Measurements from ENCODE around the gene PDLIM4. TPM values are rescaled to one million over a fixed set of nuclear protein-coding genes. Genes with fewer than 3 reads are reported as not detected.
A peak's percentile ranks its signal among the peaks of the same experiment; 100 is the strongest.

Gene PDLIM4
- total and polyA plus RNA-seq, 8 donors, result 7.7 to 13.5 (median 10.2) TPM

DNA sequence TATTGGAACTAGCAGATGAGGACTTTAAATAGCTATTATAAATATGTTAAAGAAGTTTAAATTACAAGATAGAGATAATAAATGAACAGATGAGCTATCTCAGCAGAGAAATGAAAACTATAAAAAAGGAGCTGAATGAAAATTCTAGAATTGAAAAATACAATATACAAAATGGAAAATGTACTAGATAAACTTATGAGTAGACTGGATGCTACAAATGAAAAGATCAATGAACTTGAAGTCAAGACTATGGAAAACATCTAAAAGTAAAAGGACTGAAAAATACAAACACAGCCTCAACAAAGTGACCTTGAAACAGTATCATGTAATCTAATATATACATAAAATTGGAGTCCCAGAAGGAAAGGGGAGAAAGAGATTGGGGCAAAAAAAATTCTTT is 10.7 kb upstream of the PDLIM4 start:
- Histone ChIP-seq H3K36me3 (no peaks in the 10 kb centered on the region), H3K27me3 (no peaks in the 10 kb centered on the region), H3K27ac (no peak overlapping the region), H3K9me3 (peaks cover 0 to 23% of the 10 kb centered on the region in 2 donors), H3K4me1 (no peaks in the 10 kb centered on the region), H3K4me3 (no peak overlapping the region)
- no peak for DNase-seq
- no peak for ATAC-seq
- TF ChIP-seq, protein P1, sequence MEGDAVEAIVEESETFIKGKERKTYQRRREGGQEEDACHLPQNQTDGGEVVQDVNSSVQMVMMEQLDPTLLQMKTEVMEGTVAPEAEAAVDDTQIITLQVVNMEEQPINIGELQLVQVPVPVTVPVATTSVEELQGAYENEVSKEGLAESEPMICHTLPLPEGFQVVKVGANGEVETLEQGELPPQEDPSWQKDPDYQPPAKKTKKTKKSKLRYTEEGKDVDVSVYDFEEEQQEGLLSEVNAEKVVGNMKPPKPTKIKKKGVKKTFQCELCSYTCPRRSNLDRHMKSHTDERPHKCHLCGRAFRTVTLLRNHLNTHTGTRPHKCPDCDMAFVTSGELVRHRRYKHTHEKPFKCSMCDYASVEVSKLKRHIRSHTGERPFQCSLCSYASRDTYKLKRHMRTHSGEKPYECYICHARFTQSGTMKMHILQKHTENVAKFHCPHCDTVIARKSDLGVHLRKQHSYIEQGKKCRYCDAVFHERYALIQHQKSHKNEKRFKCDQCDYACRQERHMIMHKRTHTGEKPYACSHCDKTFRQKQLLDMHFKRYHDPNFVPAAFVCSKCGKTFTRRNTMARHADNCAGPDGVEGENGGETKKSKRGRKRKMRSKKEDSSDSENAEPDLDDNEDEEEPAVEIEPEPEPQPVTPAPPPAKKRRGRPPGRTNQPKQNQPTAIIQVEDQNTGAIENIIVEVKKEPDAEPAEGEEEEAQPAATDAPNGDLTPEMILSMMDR (IDR thresholded peaks at IDR 0.05), result no peak
- intact Hi-C loops (cut with DNase I), result no loop called here

DNA sequence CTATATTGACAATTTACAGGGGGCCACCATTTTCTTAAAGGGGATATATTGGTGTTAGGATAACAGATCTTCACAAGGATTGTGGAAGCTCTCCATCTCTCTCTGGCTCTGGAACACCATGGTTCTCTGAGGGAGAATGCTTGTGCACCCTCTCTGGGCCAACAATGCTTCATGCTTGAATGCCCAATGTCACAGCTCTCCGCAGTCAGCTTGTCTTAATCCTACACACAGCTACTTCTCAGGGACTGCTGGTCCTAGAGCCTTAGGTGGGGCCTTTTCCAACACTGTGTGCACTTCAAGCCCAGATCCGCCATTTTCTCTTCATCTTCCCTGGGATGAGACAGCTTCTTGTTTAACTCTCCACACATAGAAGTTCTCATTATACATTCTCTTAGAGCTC is 6.9 kb upstream of the PDLIM4 start:
- H3K4me3 ChIP-seq, result no peak overlapping the region
- no peak overlapping the region for H3K27ac ChIP-seq
- DNase-seq (no peak), ATAC-seq (no peak)
- TF ChIP-seq, protein P1 (IDR thresholded peaks at IDR 0.05), result no peak
- no peaks in the 10 kb centered on the region for H3K36me3 ChIP-seq
- no peaks in the 10 kb centered on the region for H3K27me3 ChIP-seq
- H3K9me3 ChIP-seq, result peaks cover 0 to 8% of the 10 kb centered on the region in 2 donors
- intact Hi-C loops (cut with DNase I), result no loop called here
- H3K4me1 ChIP-seq, result no peaks in the 10 kb centered on the region

DNA sequence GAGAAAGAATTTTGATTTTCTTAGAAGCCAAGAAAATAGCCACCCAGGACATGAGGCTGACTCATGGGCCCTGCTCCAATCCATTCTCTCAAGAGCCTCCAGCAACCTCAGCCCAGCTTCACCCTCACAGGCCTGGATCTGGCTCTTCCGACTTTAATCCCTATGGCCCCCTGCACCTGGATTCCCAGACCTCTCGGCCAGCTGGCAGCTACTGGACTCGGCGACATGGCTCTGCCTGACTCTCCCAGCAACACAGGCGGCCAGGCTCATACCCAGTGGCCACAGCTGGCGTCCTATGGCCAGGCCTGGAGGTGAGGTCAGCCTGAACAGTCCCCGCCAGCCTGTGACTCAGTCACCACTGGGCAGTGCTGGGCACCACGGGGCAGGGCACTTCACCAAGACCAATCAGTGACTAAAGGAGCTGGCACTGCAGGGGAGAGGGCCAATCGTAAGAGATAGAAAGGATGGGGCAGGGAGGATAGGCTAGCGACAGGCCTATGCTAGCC is 6.2 kb upstream of the PDLIM4 start:
- no peak for DNase-seq
- no peaks in the 10 kb centered on the region for H3K36me3 ChIP-seq
- no peaks in the 10 kb centered on the region for H3K4me1 ChIP-seq
- no peaks in the 10 kb centered on the region for H3K27me3 ChIP-seq
- ATAC-seq, result no peak
- TF ChIP-seq, protein P1 (IDR thresholded peaks at IDR 0.05), result no peak
- intact Hi-C loops (cut with DNase I), result no loop called here
- H3K9me3 ChIP-seq, result peaks cover 0 to 5% of the 10 kb centered on the region in 2 donors
- no peak overlapping the region for H3K27ac ChIP-seq
- no peak overlapping the region for H3K4me3 ChIP-seq

DNA sequence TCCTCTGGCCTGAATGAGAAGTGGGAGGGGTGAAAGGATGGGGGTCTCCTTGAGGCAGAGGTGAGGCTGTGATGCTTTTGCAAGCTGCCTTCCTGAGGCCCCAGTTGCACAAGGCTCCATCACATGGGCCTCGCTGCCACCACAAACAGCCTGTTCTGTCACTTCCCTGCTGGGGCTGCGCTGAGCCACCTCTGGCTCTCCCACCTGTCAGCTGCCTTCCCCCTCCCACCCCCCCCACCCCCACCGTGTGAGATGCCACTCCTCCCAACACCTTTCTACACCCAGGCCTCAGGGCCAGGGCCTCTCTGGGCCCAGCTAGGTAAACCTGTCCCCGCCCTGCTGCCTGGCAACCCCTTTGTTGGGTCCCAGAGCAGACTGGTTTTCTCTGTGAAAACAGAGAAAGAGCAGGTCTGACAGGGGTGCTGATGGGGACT is 4.5 kb upstream of the PDLIM4 start:
- Histone ChIP-seq H3K9me3 (no peaks in the 10 kb centered on the region), H3K27me3 (peaks cover 0 to 16% of the 10 kb centered on the region in 2 donors), H3K4me3 (no peak overlapping the region), H3K4me1 (peaks cover 0 to 5% of the 10 kb centered on the region in 2 donors), H3K36me3 (no peaks in the 10 kb centered on the region), H3K27ac (no peak overlapping the region)
- TF ChIP-seq, protein P1 (IDR thresholded peaks at IDR 0.05), result no peak
- DNase-seq (peak in 1 of 4 donors; percentile 82), ATAC-seq (no peak)
- intact Hi-C loops (cut with DNase I), result no loop called here

DNA sequence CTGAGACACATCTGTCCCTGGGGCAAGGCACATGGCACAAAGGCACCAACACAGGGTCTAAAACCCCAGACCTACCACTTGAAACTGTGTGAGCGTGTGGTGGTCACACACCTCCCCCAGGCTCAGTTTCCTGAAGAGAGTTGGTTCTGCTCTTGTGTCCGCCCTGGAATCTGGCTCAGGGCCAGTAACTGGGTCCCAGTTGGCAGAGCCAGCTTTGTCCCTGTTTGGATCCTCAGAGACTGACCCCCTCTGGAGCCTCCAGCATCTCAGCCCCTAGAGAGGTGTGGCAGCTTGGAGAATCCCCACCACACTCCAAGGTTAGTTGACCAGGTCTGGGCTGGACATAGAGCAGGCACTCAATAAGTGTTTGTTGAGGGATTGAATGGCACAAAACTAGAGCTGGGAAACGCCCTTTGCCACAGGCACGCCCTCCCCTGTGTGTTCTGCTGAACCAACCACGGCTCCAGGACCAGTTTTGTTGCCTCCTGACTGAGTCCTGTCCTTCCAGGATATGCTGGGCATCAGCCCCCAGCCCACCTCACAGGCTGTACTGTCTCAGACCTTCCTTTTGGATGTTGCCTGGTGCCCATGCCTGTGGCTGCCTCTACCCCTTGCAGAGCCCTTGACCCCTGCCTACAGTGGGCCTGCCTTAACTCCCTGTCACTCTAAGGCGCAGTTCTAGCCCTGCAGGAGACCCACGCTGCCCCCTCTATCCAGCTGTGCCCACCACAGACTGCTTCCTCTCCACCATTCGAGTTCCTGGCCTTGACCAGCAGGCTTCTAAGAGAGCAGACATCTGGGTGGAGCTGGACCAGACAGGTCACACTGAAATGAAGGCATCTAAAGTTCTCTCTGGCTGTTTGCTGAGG is 3.8 kb upstream of the PDLIM4 start:
- Histone ChIP-seq H3K9me3 (no peaks in the 10 kb centered on the region), H3K4me1 (peaks cover 0 to 12% of the 10 kb centered on the region in 2 donors), H3K36me3 (no peaks in the 10 kb centered on the region), H3K27ac (no peak overlapping the region), H3K27me3 (peaks cover 0 to 22% of the 10 kb centered on the region in 2 donors), H3K4me3 (no peak overlapping the region)
- ATAC-seq (peak; percentile 21), DNase-seq (no peak)
- intact Hi-C loops (cut with DNase I), result no loop called here
- TF ChIP-seq, protein P1 (IDR thresholded peaks at IDR 0.05), result no peak
